SJCRH30 (cell line): ENCODE data around the gene FN3K. TPM values are rescaled to one million over a fixed set of nuclear protein-coding genes. Genes with fewer than 3 reads are reported as not detected.
"Not testable (repeated sequence)": the region's sequence is repeated elsewhere in the genome, so short reads cannot be mapped to it uniquely, and the experiment has no call there.

Experiments
- DNase-seq, 2 experiments: peaks; one replicate each; pipeline ENCODE4 v3.0.0-alpha.2; 2015 to 2020
- H3K27ac ChIP-seq: fragments of 250-450 bp; sonication (Bioruptor Pico); 2 replicates; pipeline ENCODE4 v1.5.1; 2020; ENCODE audit warnings: mild to moderate bottlenecking, moderate library complexity
- H3K27me3 ChIP-seq: fragments of 250-450 bp; sonication (Bioruptor Pico); 2 replicates; pipeline ENCODE4 v1.5.1; 2020; ENCODE audit warnings: mild to moderate bottlenecking, moderate library complexity
- H3K36me3 ChIP-seq: fragments of 250-450 bp; sonication (Bioruptor Pico); 2 replicates; pipeline ENCODE4 v1.5.1; 2020; ENCODE audit warnings: mild to moderate bottlenecking, moderate library complexity
- H3K4me1 ChIP-seq: fragments of 250-450 bp; sonication (Bioruptor Pico); 2 replicates; pipeline ENCODE4 v1.5.1; 2020; ENCODE audit warnings: mild to moderate bottlenecking, moderate library complexity
- H3K4me3 ChIP-seq: fragments of 250-450 bp; sonication (Bioruptor Pico); 2 replicates; pipeline ENCODE4 v1.5.1; 2020; ENCODE audit warnings: mild to moderate bottlenecking, moderate library complexity
- H3K9me3 ChIP-seq: fragments of 250-450 bp; sonication (Bioruptor Pico); replicated peaks from 2 replicates; pipeline ENCODE4 v1.5.1; 2020; ENCODE audit warnings: mild to moderate bottlenecking, moderate library complexity
- total RNA-seq: library from RNA; depleted of rRNA; stranded (reverse); fragments of >200 nt; shearing (Covaris generic); gene quantifications from 2 replicates; pipeline ENCODE4 v1.2.3, GENCODE V29; 2014

The FN3K gene
- total RNA-seq, 1 experiment from 2014 or later: 2.1 TPM

DNA sequence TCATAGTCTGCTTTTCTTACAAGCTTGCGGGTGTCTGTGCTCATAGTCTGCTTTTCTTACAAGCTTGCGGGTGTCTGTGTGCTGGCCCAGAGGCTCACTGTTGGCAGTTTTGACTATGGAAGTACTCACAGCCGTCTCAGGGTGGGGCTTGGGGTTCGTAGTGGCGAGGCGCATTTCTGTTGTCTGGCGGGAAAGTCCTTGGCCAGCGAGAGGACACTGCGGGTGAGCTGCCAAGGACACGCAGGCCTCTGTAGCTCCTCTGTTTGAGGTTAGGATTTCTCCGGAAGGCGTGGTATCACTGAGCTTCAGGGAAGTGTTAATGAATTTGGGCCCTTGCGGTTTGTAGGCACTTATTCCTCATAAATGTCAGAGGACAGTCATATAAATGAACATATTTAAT, 30.0 kb downstream of the FN3K start:
- Histone ChIP-seq H3K9me3 (no peaks in the 10 kb centered on the region), H3K27me3 (no peaks in the 10 kb centered on the region), H3K4me1 (no peaks in the 10 kb centered on the region), H3K27ac (no peak overlapping the region), H3K4me3 (no peak overlapping the region), H3K36me3 (peaks cover 68% of the 10 kb centered on the region)
- no peak for DNase-seq

DNA sequence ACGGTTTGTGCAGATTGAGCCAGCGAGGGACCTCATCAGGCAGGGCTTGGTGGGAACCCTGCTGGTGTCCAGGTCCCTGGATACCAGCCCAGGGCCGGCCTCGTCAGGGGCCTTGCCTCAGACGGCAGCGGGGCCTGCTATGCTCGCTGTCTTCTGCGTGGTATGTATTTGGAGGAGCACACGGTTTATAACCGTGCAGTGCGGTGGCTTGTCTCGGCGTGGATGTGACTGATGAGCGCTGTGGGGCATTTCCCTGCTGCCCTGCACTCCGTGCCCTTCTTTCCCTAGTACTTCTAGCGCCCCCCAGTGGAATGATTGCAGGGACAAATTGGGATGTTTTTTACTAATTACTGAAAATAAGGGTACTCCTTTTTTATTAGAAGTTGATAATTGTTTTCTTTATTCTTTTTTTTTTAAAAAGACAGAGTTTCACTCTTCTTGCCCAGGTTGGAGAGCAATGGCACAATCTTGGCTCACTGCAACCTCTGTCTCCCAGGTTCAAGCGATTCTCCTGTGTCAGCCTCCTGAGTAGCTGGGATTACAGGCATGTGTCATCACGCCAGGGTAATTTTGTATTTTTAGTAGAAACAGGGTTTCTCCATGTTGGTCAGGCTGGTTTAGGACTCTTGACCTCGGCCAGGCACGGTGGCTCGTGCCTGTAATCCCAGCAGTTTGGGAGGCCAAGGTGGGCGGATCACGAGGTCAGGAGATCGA, 31.8 kb downstream of the FN3K start:
- no peaks in the 10 kb centered on the region for H3K4me1 ChIP-seq
- H3K9me3 ChIP-seq: no peaks in the 10 kb centered on the region
- peak; percentile 75 to 82 for DNase-seq
- H3K27ac ChIP-seq: no peak overlapping the region
- H3K4me3 ChIP-seq: no peak overlapping the region
- no peaks in the 10 kb centered on the region for H3K27me3 ChIP-seq
- H3K36me3 ChIP-seq: peaks cover 72% of the 10 kb centered on the region

DNA sequence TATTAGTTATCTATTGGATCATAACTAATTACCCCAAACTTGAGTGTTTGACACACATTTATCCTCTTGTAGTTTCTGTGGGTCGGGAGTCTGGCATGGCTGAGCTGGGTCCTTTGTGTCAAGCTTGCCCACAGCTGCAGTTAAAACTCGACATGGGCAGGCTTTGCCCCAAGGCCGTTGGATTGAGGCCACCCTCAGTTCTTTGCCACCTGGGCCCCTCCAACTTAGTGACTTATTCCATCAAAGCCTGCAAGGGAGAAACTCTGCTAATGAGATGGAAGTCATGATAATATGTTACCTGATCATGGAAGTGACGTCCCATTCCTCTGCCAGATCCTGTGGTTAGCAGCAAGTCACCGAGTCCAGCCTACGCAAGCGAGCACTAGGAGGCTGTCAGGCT, 33.6 kb downstream of the FN3K start:
- H3K27me3 ChIP-seq: no peaks in the 10 kb centered on the region
- H3K27ac ChIP-seq: no peak overlapping the region
- no peaks in the 10 kb centered on the region for H3K9me3 ChIP-seq
- peaks cover 72% of the 10 kb centered on the region for H3K36me3 ChIP-seq
- no peak for DNase-seq
- no peak overlapping the region for H3K4me3 ChIP-seq
- H3K4me1 ChIP-seq: no peaks in the 10 kb centered on the region

DNA sequence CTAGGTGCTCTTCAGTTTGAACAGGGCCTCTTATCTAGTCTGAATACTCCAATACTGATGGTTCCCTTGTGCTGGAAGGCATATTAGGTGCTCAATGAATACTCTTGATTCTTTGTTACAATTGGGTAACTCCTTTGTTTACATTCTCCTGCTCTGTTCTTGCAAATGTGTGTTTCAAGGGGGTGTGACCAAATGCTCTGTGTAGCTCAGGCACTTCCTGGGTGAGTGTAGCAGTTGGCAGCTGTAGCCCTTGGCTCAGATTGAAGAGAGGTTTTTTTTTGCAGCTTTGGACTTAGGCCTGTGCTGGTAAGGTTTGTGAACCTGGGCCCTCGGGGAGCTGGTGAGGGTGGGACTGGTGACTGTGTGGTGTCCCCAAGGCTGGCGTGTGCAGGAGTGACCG, 36.6 kb downstream of the FN3K start:
- Histone ChIP-seq H3K27me3 (no peaks in the 10 kb centered on the region), H3K4me1 (no peaks in the 10 kb centered on the region), H3K36me3 (peaks cover 76% of the 10 kb centered on the region), H3K9me3 (no peaks in the 10 kb centered on the region), H3K27ac (no peak overlapping the region), H3K4me3 (no peak overlapping the region)
- no peak for DNase-seq

DNA sequence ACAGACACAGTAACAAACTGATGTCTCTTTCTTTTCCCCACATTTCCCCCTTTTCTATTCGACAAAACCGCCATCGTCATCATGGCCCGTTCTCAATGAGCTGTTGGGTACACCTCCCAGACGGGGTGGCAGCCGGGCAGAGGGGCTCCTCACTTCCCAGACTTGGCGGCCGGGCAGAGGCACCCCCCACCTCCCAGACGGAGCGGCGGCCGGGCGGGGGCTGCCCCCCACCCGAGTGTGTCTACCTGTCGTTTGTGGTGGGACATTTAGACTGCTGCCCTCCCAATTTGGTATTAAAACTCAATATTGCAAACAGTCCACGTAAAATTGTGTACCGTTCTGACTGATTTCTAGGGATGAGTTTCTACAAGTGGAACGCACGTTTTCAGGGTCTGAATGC, 39.0 kb downstream of the FN3K start:
- not testable (repeated sequence) for H3K4me3 ChIP-seq, DNase-seq, H3K9me3 ChIP-seq, H3K4me1 ChIP-seq, H3K27ac ChIP-seq, H3K27me3 ChIP-seq
- H3K36me3 ChIP-seq: peaks cover 61% of the 10 kb centered on the region

DNA sequence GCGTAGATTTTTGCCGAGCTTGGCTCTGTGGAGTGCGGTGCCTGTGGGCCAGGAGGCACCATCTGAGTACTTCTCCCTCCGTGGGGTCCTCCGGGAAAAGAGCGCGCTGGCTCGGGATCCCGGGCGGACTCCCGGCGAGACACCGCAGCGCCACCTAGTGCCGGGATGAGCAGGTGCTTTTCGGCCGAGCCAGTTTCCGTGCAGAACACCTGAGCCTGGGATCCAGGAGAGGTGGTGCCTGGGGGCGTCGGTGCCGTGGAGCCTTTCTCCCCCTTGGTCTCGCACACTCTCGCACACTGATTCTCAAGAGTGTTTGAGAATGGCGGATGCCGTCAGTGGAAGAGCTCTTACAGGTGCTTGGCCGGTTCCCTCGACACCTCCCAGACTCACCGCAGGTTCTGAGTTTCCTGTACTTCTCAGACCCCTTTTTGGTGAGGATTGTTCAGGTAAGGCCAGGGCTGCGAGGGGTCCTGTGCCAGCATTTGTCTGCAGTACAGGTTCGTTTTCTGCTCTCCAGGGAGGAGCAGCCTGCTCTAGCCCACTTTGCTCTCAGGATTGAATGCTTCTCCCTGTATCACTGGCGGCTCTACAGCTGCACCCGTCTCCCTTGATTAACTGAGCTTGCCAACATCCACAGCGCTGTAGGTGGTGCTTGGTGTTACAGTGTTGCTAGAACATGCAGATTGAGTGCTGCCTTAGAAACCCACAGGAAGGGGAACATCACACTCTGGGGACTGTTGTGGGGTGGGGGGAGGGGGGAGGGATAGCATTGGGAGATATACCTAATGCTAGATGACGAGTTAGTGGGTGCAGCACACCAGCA, 39.8 kb downstream of the FN3K start:
- Histone ChIP-seq H3K4me3 (no peak overlapping the region), H3K36me3 (peaks cover 53% of the 10 kb centered on the region), H3K9me3 (no peaks in the 10 kb centered on the region), H3K4me1 (no peaks in the 10 kb centered on the region), H3K27ac (no peak overlapping the region), H3K27me3 (no peaks in the 10 kb centered on the region)
- DNase-seq: peak; percentile 64 to 68

DNA sequence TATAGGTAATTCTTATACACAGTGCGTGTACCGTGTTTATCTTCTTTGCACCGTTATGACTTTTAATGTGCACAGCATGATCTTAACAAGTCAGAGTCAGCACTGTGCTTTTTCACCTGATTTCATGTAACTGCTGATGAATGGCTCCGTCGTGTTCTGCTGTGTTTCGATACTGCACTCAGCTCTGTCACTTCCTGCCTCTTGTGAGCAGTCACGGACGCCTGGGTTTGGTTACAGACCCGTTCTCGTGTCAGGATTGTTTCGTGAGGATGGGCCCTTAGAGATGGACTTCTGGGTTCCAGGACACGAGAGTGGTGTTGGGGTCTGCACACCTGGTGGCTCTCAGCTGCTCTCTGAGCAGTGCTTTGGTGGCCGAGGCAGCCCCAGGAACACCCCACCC, 41.0 kb downstream of the FN3K start:
- DNase-seq: no peak
- Histone ChIP-seq H3K9me3 (no peaks in the 10 kb centered on the region), H3K4me3 (no peak overlapping the region), H3K36me3 (peaks cover 50% of the 10 kb centered on the region), H3K4me1 (no peaks in the 10 kb centered on the region), H3K27ac (no peak overlapping the region), H3K27me3 (no peaks in the 10 kb centered on the region)

DNA sequence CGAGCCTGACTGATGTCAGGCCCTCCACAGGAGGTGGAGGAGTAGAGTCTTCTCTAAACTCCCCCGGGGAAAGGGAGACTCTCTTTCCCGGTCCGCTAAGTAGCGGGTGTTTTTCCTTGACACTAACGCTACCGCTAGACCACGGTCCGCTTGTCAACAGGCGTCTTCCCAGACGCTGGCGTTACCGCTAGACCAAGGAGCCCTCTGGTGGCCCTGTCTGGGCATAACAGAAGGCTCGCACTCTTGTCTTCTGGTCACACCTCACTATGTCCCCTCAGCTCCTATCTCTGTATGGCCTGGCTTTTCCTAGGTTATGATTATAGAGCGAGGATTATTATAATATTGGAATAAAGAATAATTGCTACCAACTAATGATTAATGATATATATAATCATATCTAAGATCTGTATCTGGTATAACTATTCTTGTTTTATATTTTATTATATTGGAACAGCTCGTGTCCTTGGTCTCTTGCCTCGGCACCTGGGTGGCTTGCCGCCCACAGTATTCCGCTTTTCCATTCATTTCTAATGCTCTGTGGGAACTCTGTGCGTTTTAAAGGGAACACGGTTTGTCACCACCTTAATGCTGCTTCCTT, 42.5 kb downstream of the FN3K start:
- H3K27me3 ChIP-seq, H3K4me3 ChIP-seq, DNase-seq, H3K27ac ChIP-seq, H3K4me1 ChIP-seq, H3K9me3 ChIP-seq: not testable (repeated sequence)
- H3K36me3 ChIP-seq: peaks cover 53% of the 10 kb centered on the region

DNA sequence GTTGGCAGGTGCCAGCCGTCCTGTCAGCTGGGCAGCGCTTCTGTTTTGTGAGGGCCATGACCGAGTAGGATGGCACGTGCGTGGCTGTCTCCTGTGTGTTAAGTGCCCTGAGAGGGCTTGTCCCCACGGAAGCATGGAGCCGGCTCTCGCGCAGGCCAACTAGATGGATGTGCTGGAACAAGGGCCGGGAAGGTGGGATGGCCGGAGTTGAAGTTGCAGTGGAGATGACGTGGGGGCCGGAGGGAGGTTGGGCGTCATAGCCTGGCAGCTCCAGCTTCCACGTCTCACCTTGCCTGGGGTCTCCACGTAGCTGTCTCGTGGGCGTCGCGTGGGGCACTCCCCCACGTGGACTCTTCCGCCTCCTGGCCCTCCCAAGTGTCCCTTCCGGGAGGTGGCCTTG, 44.1 kb downstream of the FN3K start:
- peaks cover 58% of the 10 kb centered on the region for H3K36me3 ChIP-seq
- DNase-seq: no peak

DNA sequence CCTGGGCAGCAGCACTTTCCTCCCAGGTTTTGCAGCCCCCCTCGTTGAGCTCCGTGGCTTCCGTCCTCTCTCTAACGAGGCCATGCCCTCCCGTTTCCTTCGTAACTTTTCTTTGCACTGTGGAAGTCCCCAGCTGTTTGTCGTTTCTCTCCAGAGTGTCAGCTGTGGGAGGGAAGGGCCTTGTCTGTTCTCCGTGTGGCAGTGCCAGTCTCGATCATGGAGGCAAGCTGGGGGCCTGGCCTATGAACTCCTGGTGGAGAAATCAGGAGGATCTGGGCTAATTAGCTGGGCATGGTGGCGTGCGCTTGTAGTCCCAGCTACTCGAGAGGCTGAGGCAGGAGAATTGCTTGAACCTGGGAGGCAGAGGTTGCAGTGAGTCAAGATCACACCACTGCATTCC, 44.8 kb downstream of the FN3K start:
- Histone ChIP-seq H3K4me1 (no peaks in the 10 kb centered on the region), H3K36me3 (peaks cover 53% of the 10 kb centered on the region), H3K4me3 (no peak overlapping the region), H3K9me3 (no peaks in the 10 kb centered on the region), H3K27me3 (no peaks in the 10 kb centered on the region), H3K27ac (no peak overlapping the region)
- DNase-seq: peak in 1 of 2 experiments; percentile 53

More for the DNA sequence above, 44.1 kb downstream of the FN3K start:
- no peaks in the 10 kb centered on the region for H3K27me3 ChIP-seq
- no peaks in the 10 kb centered on the region for H3K4me1 ChIP-seq
- H3K9me3 ChIP-seq: no peaks in the 10 kb centered on the region
- no peak overlapping the region for H3K4me3 ChIP-seq
- no peak overlapping the region for H3K27ac ChIP-seq

DNA sequence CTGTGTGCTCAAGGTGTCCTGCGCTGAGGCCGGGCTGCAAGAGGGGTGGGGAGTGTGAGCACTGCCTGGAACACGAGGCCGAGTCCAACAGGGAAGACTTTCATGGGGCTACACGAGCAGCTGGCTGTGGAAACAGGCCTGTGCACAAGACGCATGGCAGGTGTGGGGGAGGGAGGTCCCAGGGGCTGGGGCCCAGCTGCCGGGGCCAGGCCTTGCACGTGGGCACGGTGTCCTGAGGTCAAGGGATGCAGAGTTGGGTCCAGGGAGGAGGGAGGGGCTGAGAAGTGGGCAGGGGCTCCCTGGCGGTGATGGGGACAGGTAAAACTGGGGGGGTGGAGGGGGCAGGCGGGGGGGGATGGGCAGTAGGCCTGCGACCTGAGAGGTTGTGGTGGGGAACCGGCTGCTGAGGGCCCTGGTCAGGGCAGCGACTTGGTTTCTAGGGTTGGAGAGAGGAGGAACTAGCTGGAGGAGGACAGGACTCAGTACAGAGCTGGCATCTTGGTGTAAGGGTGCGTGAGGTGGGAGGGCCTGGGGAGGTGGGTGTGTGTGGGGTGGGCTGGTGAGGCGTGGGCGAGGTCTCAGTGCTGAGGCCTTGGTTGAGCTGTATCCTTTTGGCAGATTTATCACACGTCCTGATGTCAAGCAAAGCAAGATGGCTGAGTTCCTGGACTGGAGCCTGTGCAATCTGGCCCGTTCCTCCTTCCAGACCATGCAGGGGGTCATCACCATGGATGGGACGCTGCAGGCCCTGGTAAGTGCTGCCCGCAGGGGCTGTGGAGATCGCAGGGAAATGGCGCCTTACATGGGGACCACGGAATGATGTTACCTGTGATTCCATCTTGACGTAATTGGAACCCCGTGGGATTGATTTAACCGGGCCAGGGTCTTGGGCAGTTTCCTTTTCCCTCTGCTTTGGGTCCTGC, 45.8 kb downstream of the FN3K start:
- no peaks in the 10 kb centered on the region for H3K9me3 ChIP-seq
- H3K36me3 ChIP-seq: peaks cover 51% of the 10 kb centered on the region
- no peaks in the 10 kb centered on the region for H3K4me1 ChIP-seq
- peak; percentile 50 to 61 for DNase-seq
- H3K4me3 ChIP-seq: no peak overlapping the region
- no peaks in the 10 kb centered on the region for H3K27me3 ChIP-seq
- no peak overlapping the region for H3K27ac ChIP-seq

DNA sequence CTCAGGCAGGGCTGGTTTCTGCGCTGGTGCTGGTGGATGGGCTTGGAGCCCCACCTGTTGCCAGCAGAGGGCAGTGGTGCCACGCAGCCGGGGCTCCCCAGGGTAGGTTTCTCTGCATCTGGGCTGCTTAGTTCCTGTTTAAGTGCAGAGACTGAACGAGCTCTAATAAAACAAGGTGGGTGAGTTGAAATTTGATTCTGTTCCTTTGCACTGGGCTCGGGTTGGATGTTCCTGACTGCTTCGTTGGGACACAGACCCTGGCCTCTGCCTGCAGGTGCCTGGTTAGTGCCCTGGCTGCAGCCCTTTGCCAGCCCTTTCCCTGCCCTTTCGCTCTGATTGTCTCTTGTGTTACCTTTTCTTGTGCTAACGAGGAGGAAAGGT, 46.5 kb downstream of the FN3K start:
- peaks cover 44% of the 10 kb centered on the region for H3K36me3 ChIP-seq
- DNase-seq: peak; percentile 80 to 93
- H3K4me1 ChIP-seq: no peaks in the 10 kb centered on the region
- no peak overlapping the region for H3K27ac ChIP-seq
- no peak overlapping the region for H3K4me3 ChIP-seq
- no peaks in the 10 kb centered on the region for H3K9me3 ChIP-seq
- no peaks in the 10 kb centered on the region for H3K27me3 ChIP-seq

DNA sequence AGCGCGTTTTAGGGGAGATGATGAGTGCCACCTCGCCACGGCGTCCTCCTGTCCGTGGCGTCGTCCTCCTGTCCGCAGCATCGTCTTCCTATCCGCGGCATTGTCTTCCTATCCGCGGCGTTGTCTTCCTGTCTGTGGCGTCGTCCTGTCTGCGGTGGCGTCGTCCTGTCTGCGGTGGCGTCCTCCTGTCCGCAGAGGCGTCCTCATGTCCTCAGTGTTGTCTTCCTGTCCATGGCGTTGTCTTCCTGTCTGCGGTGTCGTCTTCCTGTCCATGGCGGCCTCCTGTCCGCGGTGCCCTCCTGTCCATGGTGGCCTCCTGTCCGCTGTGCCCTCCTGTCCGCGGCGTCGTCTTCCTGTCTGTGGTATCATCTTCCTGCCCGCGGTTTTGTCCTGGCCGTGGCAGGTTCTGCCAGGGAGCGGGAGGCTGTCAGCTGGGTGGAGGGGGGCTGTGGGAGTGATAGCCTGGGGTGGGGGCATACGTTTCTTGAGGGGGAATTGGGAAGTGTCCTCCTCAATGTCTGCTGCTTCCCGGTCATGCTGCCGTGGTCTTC, 47.3 kb downstream of the FN3K start:
- no peak for DNase-seq
- H3K9me3 ChIP-seq: no peaks in the 10 kb centered on the region
- H3K27me3 ChIP-seq: no peaks in the 10 kb centered on the region
- H3K4me1 ChIP-seq: no peaks in the 10 kb centered on the region
- no peak overlapping the region for H3K4me3 ChIP-seq
- no peak overlapping the region for H3K27ac ChIP-seq
- H3K36me3 ChIP-seq: peaks cover 43% of the 10 kb centered on the region

DNA sequence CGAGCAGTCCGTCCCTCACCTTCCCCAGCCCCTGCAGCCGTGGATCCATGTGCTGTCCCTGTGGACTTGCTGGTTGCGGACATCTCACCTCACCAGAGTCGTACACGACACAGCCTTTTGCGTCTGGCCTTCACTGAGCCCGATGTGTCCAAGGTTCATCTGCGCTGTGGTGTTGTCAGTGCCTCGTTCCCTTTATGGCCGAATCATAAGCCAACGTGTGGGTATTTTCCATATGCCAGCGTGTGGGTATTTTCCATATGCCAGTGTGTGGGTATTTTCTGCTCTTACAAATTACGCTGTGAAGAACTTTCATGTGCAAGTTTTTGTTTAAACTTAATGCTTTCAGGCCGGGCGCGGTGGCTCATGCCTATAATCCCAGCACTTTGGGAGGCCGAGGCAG, 48.1 kb downstream of the FN3K start:
- H3K36me3 ChIP-seq: peaks cover 48% of the 10 kb centered on the region
- no peaks in the 10 kb centered on the region for H3K9me3 ChIP-seq
- H3K4me3 ChIP-seq: no peak overlapping the region
- no peak for DNase-seq
- no peaks in the 10 kb centered on the region for H3K27me3 ChIP-seq
- H3K27ac ChIP-seq: no peak overlapping the region
- no peaks in the 10 kb centered on the region for H3K4me1 ChIP-seq
